ENCODE data around the gene TMCO1. TPM values are rescaled to one million over a fixed set of nuclear protein-coding genes. Genes with fewer than 3 reads are reported as not detected.
A peak's percentile ranks its signal among the peaks of the same experiment; 100 is the strongest.

The TMCO1 gene
- total and polyA plus RNA-seq, 2 of the 13 experiments (the other 11 are each of a cell fraction or from before 2014, with no cell fraction given) = 106 to 119 TPM

- ChIA-PET POLR2A (no interaction called here), CTCF (ENCODE audit: low intra/inter-chr PET ratio, low total read pairs) (no interaction called here)
- H3K4me1 ChIP-seq (ENCODE audit: insufficient read depth, low read length) = peaks cover 55% of the 10 kb centered on the region
- 0% methylated on average over 2 of the region's 2 CpGs for WGBS (ENCODE audit: low lambda C conversion rate)
- no peaks in the 10 kb centered on the region for H3K79me2 ChIP-seq (ENCODE audit: insufficient read depth, low read length)
- no peak overlapping the region for H3K4me2 ChIP-seq (ENCODE audit: low read depth, low read length)
- ATAC-seq (peak; percentile 35; the same call in 2 of the 3 replicates), FAIRE-seq (peak; percentile 36), DNase-seq (ENCODE audit: low spot score) (peak; percentile 32)
- intact Hi-C loops (cut with micrococcal nuclease; ENCODE audit: unreplicated experiment) = no loop called here
- H3K27ac ChIP-seq (ENCODE audit: extremely low read length, insufficient read depth, low read length) = no peak overlapping the region
- H3K36me3 ChIP-seq (replicated peaks in 1 of 2; ENCODE audit: control insufficient read depth in 1 of 2, insufficient read depth in 2 of 2, low read length in 2 of 2) = no peaks in the 10 kb centered on the region
- no peak overlapping the region for H3K9ac ChIP-seq (ENCODE audit: insufficient read depth, low read depth, low read length)
- no peak overlapping the region for H3K4me3 ChIP-seq (replicated peaks in 1 of 3; ENCODE audit: insufficient read depth in 1 of 3, low read depth in 2 of 3, low read length in 3 of 3)
- peaks cover 0 to 7% of the 10 kb centered on the region in 2 experiments; a peak in 3 of 5 replicates for H3K27me3 ChIP-seq (ENCODE audit: control insufficient read depth in 1 of 2, insufficient read depth in 2 of 2, low read length in 2 of 2)
- no peak overlapping the region for H2AFZ ChIP-seq (ENCODE audit: low read length)
- in situ Hi-C loops (cut with HindIII; ENCODE audit: extremely low pct_ligation_motif_present, low pct_unique_long_range_greater_than_20kb) = loop anchor here (25.0 kb wide), 1 partner anchor 459 kb away; the partner anchor contains the start of gene FAM78B
- no peaks in the 10 kb centered on the region for H3K9me3 ChIP-seq (ENCODE audit: low read length)
- no TSS peak for BruUV-seq (replicated peaks)
- H4K20me1 ChIP-seq (ENCODE audit: insufficient read depth, low read length) = no peaks in the 10 kb centered on the region
- TF ChIP-seq HNRNPK (IDR thresholded peaks at IDR 0.05; ENCODE audit: low read depth, low read length, poor library complexity, severe bottlenecking) (no peak), ELF3 (CRISPR knock-in tag; IDR thresholded peaks at IDR 0.05) (no peak), ZNF530 (CRISPR knock-in tag; IDR thresholded peaks at IDR 0.05; ENCODE audit: low read depth) (no peak), GABPB1 (CRISPR knock-in tag; IDR thresholded peaks at IDR 0.05) (no peak), NR2F6 (IDR thresholded peaks at IDR 0.05) (peak; percentile 27; the same call in 1 of the 2 replicates), NR2F6 (CRISPR knock-in tag; IDR thresholded peaks at IDR 0.05) (peak; percentile 53; the same call in 1 of the 2 replicates), ZIK1 (CRISPR knock-in tag; IDR thresholded peaks at IDR 0.05; ENCODE audit: borderline replicate concordance, low read depth) (no peak), KDM4B (CRISPR knock-in tag; IDR thresholded peaks at IDR 0.05) (no peak), FOXC1 (CRISPR knock-in tag; IDR thresholded peaks at IDR 0.05; ENCODE audit: borderline replicate concordance) (no peak), MIER3 (CRISPR knock-in tag; IDR thresholded peaks at IDR 0.05; ENCODE audit: borderline replicate concordance) (no peak), ETV5 (CRISPR knock-in tag; IDR thresholded peaks at IDR 0.05; ENCODE audit: borderline replicate concordance) (no peak), FLYWCH1 (CRISPR knock-in tag; IDR thresholded peaks at IDR 0.05) (no peak), KDM1A (CRISPR knock-in tag; IDR thresholded peaks at IDR 0.05) (0 out of 2 replicates have a peak, but pooled peaks have one; percentile 41), SMC3 (IDR thresholded peaks at IDR 0.05; ENCODE audit: low read length) (no peak), ZNF446 (CRISPR knock-in tag; IDR thresholded peaks at IDR 0.05) (no peak), RARA (CRISPR knock-in tag; IDR thresholded peaks at IDR 0.05) (peak; percentile 29; the same call in 1 of the 2 replicates), U2AF2 (IDR thresholded peaks at IDR 0.05; ENCODE audit: low read depth, low read length) (no peak), MXD3 (CRISPR knock-in tag; IDR thresholded peaks at IDR 0.05) (no peak), HDAC2 (CRISPR knock-in tag; IDR thresholded peaks at IDR 0.05) (0 out of 2 replicates have a peak, but pooled peaks have one; percentile 20), HDAC1 (CRISPR knock-in tag; IDR thresholded peaks at IDR 0.05) (no peak), ZNF34 (CRISPR knock-in tag; IDR thresholded peaks at IDR 0.05; ENCODE audit: borderline replicate concordance) (no peak), ZUFSP (CRISPR knock-in tag; IDR thresholded peaks at IDR 0.05; ENCODE audit: borderline replicate concordance) (no peak), NR2C2 (CRISPR knock-in tag; IDR thresholded peaks at IDR 0.05; ENCODE audit: borderline replicate concordance) (no peak)
- TF ChIP-seq, protein P1, sequence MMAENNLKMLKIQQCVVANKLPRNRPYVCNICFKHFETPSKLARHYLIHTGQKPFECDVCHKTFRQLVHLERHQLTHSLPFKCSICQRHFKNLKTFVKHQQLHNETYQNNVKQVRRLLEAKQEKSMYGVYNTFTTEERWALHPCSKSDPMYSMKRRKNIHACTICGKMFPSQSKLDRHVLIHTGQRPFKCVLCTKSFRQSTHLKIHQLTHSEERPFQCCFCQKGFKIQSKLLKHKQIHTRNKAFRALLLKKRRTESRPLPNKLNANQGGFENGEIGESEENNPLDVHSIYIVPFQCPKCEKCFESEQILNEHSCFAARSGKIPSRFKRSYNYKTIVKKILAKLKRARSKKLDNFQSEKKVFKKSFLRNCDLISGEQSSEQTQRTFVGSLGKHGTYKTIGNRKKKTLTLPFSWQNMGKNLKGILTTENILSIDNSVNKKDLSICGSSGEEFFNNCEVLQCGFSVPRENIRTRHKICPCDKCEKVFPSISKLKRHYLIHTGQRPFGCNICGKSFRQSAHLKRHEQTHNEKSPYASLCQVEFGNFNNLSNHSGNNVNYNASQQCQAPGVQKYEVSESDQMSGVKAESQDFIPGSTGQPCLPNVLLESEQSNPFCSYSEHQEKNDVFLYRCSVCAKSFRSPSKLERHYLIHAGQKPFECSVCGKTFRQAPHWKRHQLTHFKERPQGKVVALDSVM (CRISPR knock-in tag; IDR thresholded peaks at IDR 0.05) = peak; percentile 90
Observed at GRCh38 chr1:165703648-165704047, 65.0 kb downstream of the TMCO1 start.

All from HepG2 (cell line).